MM.1S (cell line): ENCODE data around the gene PSD.

Experiments
- EZH2 ChIP-seq: fragments of 300-600 bp; sonication (generic); optimal IDR thresholded peaks from 2 replicates; pipeline ENCODE3; 2017; ENCODE audit warnings: low read depth, mild to moderate bottlenecking, antibody characterized with exemption, low read length, mixed read lengths
- EZH2phosphoT487 ChIP-seq: fragments of 300-600 bp; sonication (generic); IDR thresholded peaks from 2 replicates; pipeline ENCODE4 v1.6.1; 2018; ENCODE audit warnings: antibody characterized with exemption, low read length
- TF ChIP-seq, protein P1 (sequence below): fragments of 300-600 bp; sonication (generic); IDR thresholded peaks from 2 replicates; pipeline ENCODE4 v1.5.1; 2016; ENCODE audit warnings: antibody characterized with exemption, low read length, mixed read lengths

DNA sequence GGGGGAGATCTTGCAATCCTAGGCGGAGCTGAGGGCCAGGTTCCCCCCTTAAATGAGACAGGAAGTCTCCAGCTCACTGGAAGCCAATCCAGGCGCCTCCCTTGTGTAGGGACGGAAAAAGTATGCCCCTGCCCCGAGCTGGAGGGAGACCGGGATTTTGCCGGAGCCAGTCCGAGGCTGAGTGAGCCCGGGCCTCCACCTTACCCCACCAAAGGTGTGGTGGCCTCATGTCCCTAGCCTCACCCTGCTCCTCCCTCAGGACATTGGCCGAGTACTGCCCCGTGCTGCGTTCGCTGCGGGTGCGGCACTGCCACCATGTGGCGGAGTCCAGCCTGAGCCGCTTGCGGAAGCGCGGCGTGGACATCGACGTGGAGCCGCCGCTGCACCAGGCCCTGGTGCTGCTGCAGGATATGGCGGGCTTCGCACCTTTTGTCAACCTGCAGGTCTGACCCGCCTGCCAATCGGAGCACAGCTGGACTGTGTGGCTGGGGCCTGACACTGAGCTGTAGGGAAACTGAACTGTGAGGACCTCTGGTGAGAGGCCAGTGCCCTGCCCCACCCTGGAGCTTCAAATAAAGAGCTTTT is 4.1 kb upstream of the PSD start:
- TF ChIP-seq, protein P1, sequence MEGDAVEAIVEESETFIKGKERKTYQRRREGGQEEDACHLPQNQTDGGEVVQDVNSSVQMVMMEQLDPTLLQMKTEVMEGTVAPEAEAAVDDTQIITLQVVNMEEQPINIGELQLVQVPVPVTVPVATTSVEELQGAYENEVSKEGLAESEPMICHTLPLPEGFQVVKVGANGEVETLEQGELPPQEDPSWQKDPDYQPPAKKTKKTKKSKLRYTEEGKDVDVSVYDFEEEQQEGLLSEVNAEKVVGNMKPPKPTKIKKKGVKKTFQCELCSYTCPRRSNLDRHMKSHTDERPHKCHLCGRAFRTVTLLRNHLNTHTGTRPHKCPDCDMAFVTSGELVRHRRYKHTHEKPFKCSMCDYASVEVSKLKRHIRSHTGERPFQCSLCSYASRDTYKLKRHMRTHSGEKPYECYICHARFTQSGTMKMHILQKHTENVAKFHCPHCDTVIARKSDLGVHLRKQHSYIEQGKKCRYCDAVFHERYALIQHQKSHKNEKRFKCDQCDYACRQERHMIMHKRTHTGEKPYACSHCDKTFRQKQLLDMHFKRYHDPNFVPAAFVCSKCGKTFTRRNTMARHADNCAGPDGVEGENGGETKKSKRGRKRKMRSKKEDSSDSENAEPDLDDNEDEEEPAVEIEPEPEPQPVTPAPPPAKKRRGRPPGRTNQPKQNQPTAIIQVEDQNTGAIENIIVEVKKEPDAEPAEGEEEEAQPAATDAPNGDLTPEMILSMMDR, result peak; percentile 89
- TF ChIP-seq EZH2, result no peak
- TF ChIP-seq EZH2phosphoT487, result no peak
